SW480 (cell line): ENCODE data around the gene IGFBP3.

ENCODE experiments used
- DNase-seq: peaks from one replicate; pipeline ENCODE4 v3.0.0-alpha.2; 2016; ENCODE audit warnings: low spot score

Gene IGFBP3

GRCh38 chr7:45922810-45923209 lies 1.7 kb upstream of the IGFBP3 start:
- DNase-seq: no peak

GRCh38 chr7:45921699-45922519 lies 837 bp upstream of the IGFBP3 start:
- DNase-seq: peak; percentile 75

DNA sequence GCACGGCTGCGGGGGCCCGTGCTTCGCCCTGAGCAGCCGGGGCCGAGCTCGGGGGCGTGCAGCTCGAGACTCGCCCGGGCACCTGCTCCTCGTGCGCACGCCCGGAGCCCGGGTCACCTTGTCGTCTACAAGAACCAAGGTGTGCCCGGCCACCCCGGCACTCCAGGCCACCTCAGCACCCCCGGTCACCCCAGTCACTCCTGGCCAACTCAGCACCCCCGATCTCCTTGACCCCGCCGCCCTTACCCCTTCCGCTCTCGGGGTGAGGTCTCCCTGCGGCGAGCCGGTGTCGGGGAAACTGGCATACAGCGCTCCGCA lies 268 bp upstream of the IGFBP3 start:
- no peak for DNase-seq

DNA sequence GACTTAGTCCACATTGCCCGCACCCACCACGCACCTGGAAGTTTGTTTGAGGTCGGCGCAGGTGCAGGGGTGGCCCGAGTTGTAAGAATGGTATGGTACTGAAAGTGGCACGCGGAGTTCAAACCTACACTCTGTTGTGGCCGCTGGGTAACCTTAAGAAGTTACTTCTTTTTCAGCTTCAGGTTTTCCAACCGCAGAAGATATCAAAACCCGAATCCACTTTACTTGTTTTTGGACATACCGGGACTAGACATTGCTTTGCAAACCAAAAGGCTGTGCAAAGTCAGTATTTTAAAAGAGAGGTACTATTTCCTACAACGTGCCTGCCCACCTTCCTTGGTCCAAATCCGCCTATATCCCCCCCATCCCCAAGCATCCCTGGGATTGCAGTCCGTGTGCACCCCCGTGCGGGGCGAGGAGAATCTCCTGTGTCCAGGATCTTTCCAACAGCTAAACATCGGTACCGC lies 1.0 kb downstream of the IGFBP3 start:
- DNase-seq: no peak

GRCh38 chr7:45919231-45919784 lies 1.8 kb downstream of the IGFBP3 start:
- no peak for DNase-seq

DNA sequence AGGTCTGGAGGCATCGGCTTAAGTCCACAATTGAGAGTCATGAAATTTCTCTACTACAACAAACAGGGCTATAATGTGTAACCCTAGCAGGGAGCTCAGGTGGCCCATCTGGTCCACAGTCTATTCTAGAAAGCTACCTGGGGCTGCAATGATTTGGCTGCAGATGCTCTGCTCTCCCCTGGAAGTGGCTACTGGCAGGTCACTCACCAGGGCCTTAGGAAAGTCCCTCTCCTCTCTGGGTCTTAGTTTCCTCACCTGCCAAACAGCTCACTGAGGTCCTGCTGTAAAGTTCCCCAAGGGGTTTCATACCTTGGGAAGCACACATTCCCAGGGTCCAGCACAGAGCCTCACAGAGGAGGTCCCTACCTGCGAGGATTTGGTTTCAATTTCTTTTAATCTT lies 2.5 kb downstream of the IGFBP3 start:
- no peak for DNase-seq

- DNase-seq: peak; percentile 66
These were observed 3.4 kb downstream of the IGFBP3 start for GRCh38 chr7:45917658-45918057.

DNA sequence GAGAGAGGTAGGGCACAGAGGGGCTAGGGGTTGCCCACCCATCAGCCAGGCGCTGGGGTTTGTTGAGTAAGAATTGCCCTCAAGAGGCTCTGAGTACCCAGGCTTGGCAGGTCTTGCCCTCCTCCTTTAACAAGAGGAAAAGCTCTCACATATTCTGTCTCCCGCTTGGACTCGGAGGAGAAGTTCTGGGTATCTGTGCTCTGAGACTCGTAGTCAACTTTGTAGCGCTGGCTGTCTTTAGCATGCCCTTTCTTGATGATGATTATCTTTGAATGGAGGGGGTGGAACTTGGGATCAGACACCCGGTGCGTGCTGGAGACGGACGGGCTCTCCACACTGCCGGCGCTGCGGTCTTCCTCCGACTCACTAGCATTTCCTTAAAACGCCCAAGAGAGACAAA lies 4.0 kb downstream of the IGFBP3 start:
- DNase-seq: no peak

- DNase-seq: no peak
These were observed 5.5 kb downstream of the IGFBP3 start for GRCh38 chr7:45915606-45916005.

DNA sequence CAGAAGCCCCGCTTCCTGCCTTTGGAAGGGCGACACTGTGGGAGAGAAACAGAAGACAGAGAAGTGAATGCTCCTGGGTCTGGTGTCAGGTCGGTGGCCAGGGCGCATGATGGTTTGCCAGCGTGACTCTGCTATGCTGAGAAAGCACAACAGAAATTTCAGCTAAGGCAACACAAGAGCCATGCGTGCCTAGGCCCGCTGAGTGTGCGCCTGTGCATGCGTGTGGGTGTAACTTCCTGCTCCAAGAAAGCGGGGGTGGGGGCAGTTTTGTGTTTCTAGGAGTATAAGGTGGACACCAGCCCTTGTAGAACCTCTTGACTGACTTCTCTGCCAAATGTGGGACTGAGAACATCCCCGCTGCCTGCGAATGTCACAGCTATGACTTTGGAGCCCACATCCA lies 6.2 kb downstream of the IGFBP3 start:
- DNase-seq: no peak

- DNase-seq: no peak
These were observed 8.1 kb downstream of the IGFBP3 start for GRCh38 chr7:45912972-45913371.

DNA sequence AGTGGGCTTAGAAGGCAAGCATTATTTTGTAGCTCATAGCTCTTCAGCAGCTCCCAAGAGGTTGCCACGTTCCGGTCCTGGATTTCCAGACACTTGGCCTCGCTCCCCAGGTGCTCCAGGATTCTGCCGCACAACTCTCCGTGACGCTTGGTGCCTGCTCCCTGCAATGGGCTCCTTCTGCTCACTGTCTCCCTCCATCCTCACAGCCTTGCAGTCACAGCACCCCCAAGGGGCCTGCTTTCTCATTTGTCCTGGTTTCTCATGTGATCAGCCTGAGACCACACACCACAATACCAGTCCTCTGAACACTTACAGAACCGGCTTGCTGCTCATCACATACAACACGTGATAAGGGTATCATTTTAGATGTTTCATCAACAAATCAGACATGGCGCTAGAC lies 9.8 kb downstream of the IGFBP3 start:
- DNase-seq: no peak

GRCh38 chr7:45910855-45911254 lies 10.2 kb downstream of the IGFBP3 start:
- no peak for DNase-seq

GRCh38 chr7:45909561-45909960 lies 11.5 kb downstream of the IGFBP3 start:
- DNase-seq: no peak

DNA sequence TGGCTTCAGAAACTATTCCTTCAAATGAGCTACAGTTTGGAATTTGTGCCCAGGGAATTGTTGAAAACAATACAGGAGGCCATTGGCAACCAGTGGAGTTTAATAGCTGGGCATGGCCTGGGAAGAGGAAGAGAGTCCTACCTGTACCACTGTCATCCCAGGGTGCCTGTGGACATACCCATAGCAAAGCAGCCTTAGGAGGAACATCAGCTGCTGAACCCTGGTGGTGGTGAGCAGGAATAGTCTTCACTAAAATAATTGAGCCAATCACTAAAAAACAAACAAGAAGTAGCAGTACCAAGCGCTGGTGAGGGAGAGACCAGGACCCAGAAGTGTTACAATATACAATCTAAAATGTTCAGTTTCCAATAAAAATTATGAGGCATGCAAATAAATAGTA lies 18.3 kb downstream of the IGFBP3 start:
- no peak for DNase-seq

DNA sequence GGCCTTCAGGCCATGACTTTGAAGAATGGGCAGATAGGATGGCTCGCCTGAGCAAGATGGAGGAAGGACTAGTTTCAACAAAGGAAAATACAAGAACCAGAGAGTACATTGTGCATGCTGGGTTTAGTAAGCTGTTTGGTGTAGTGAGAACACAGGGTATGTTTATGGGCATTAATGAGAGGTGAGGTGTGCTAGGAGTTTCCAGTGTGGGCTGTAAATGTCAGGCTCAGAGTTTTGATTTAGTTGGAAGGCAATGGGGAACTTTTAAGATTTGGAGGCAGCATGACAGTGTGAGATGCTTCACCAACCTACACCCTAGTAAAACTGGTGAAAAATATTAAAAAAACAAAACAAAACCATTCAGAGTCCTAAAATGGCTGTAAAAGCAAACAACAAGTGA lies 19.5 kb downstream of the IGFBP3 start:
- no peak for DNase-seq

GRCh38 chr7:45898222-45898621 lies 22.9 kb downstream of the IGFBP3 start:
- no peak for DNase-seq

GRCh38 chr7:45897042-45897690 lies 23.9 kb downstream of the IGFBP3 start:
- no peak for DNase-seq

- no peak for DNase-seq
These were observed 26.4 kb downstream of the IGFBP3 start for GRCh38 chr7:45894665-45895062.

DNA sequence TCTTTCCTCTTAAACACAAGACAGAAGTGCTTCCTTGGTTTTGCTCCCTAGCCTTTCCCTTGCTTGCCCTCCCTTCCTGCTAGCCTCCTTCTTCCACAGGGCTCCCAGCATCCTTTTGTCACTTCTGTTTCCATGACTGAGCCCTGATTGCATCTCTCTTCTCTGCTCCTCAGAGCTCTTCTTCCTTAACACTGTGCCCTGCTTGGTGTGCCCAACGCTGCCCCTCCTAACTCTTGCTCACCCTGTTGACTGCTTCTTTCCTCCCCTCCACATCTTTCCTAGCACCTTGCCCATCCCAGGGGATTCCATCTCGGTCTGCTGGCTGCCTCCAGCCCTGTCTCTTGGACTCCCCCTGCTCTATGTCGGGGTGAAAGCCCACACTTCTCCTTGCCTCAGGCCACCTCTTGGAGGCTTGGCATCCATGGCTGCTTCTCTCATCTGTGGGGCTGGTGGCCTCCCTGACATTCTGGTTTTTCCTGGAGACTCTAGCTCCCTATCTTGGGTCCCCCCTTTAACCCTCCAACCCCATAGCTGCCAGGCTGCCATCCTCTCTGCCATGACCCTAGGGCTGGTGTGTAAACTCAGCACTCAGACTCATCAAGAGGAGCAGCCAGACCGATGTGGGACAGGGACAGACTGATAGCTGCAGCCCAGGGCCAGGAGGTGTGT lies 26.9 kb downstream of the IGFBP3 start:
- DNase-seq: no peak

- DNase-seq: no peak
These were observed 27.6 kb downstream of the IGFBP3 start for GRCh38 chr7:45893374-45893995.

DNA sequence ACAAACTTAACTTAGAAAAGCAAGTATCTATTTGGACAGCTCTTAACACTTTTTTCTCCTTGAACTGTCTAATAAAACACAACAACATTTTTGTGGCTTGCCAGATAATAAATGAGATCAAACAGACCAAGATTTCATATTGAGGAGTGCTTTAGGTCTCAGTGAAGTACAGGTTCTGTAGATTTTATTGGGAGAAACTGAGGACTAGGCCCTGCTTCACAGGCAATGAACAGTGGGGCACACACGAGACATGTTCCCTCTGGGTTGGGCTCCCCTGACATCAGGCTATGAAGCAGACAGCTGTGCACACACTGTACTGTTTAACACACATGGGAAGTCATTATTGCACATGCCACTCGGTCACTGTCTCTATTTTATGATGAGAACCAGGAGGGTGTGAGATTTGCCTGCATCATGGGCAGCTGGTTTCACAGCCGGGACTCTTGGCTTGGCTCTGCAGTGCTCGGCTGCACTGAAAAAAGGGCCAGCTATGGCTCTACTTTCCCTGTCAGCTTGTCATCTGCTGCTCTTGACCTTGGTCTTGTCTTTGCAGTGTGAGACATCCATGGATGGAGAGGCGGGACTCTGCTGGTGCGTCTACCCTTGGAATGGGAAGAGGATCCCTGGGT lies 28.6 kb downstream of the IGFBP3 start:
- no peak for DNase-seq
